Mucosa of descending colon (tissue), 3 donors: ENCODE results near the gene MND1. TPM values are rescaled to one million over a fixed set of nuclear protein-coding genes. Genes with fewer than 3 reads are reported as not detected.

ENCODE experiments used
- ATAC-seq: fragments of 200-7000 bp; cut with Tn5 transposase; one replicate; pipeline ENCODE4 v1.9.1; 2020; ENCODE audit warnings: mild to moderate bottlenecking, moderate library complexity
- DNase-seq, 3 donors: peaks; one replicate each; pipeline ENCODE4 v3.0.0-alpha.2; 2020
- H3K36me3 ChIP-seq: fragments of 200-600 bp; one replicate; pipeline ENCODE4 v1.8.0; 2021; ENCODE audit warnings: low read depth, mild to moderate bottlenecking
- H3K4me1 ChIP-seq: fragments of 200-600 bp; one replicate; pipeline ENCODE4 v1.8.0; 2021; ENCODE audit warnings: low read depth, mild to moderate bottlenecking
- H3K4me3 ChIP-seq: fragments of 200-600 bp; one replicate; pipeline ENCODE4 v1.8.0; 2021; ENCODE audit warnings: mild to moderate bottlenecking
- H3K9me3 ChIP-seq: fragments of 200-600 bp; one replicate; pipeline ENCODE4 v1.8.0; 2021; ENCODE audit warnings: mild to moderate bottlenecking
- CTCF ChIP-seq: fragments of 200-600 bp; IDR thresholded peaks from one replicate; pipeline ENCODE4 v1.8.0; 2022; ENCODE audit warnings: antibody characterized with exemption, mild to moderate bottlenecking
- intact Hi-C, 2 donors: fragments of 100-400 bp; cut with DNase I in 1 of 2; cut with micrococcal nuclease in 1 of 2; formaldehyde crosslinking; loops; one replicate each; pipeline versions ENCODE4 v1.11.0 to v1.11.1; 2022; cut with DNase I, micrococcal nuclease
- total RNA-seq, 3 donors: library from RNA; stranded (reverse); fragmentation: NEBNext Ultra II Directional in 2 of 3; extraction: Animal tissue kit (Norgen Biotek cat#: 25700) in 2 of 3; gene quantifications; one replicate each; pipeline versions ENCODE4 v1.2.1 to v1.2.4, GENCODE V29; 2021 to 2023
- donor health status: DM: no; HTN: no; CAD: no; lungs with moderate emphysema.
- donor health status: DM: no; HTN: no; CAD: no.
- donor health status: DM: no; HTN: yes; CAD: no.

Gene MND1
- total RNA-seq, 3 donors from 2014 or later, result 1.4 to 5.3 (median 1.6) TPM

GRCh38 chr4:153341575-153342090, 2.9 kb upstream of the MND1 start:
- DNase-seq (no peak), ATAC-seq (peak; percentile 62)
- Histone ChIP-seq H3K4me1 (peaks cover 3% of the 10 kb centered on the region), H3K36me3 (no peaks in the 10 kb centered on the region), H3K4me3 (no peak overlapping the region), H3K9me3 (no peaks in the 10 kb centered on the region)
- intact Hi-C loops, result loop anchor here (5.0 to 10.0 kb wide), 2 partner anchors 233 to 236 kb away; no protein-coding TSS in a partner anchor
- no peak for TF ChIP-seq CTCF

GRCh38 chr4:153342751-153343552, 1.5 kb upstream of the MND1 start:
- H3K4me1 ChIP-seq, result peaks cover 3% of the 10 kb centered on the region
- H3K4me3 ChIP-seq, result no peak overlapping the region
- no peaks in the 10 kb centered on the region for H3K9me3 ChIP-seq
- H3K36me3 ChIP-seq, result no peaks in the 10 kb centered on the region
- no peak for DNase-seq
- no peak for TF ChIP-seq CTCF
- intact Hi-C loops, result loop anchor here (5.0 to 10.0 kb wide), 2 partner anchors 232 to 234 kb away; no protein-coding TSS in a partner anchor
- ATAC-seq, result no peak

DNA sequence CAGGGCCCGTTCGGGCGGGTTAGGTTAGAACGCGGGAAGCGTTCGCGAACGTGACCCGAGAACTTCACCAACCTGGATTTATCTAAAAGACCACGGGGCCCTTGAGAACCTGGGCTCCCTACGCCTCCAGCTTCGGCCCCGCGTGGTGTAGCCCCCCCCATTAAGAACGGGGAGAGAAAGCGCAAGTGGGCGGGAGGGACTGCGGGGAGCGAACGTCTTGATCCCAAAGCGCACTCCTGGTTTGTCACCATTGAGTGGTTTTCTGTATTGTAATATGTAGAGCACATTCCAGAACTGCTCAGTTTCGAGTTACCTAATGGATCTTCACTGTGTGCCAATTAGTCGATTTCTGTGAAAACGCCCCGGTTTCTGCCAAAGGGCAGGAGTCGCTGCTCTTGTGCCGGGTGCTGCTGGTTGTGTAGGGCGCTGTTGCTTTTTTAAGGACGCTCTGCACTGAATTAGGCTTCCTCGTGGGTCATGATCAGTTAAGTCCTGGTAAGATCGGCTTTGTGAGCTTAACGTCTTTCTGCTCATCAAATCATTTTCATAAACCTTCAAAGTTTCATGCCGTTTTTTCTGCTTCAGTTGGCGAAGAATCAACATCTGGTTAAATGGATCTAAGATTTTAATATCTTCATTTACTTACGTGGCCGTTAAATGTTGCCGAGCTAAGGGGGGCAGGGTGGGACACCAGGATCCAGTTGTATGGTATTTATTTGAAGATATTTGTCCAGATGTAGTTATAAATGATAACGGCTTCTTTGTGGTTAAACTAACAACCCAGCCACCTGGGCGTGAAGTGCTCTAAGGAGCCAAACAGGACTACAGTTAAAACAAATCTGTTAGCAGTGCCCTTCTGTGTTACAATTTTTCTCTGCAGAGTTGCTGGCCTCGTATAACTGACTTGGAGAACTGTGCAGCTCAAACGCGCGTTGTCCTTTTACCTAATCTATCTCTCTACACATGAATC, 809 bp downstream of the MND1 start:
- H3K36me3 ChIP-seq, result no peaks in the 10 kb centered on the region
- H3K4me1 ChIP-seq, result peaks cover 3% of the 10 kb centered on the region
- ATAC-seq, result peak; percentile 56
- intact Hi-C loops, result loop anchor here in 1 of 2 donors (10.0 kb wide), 1 partner anchor 230 kb away; no protein-coding TSS in a partner anchor
- H3K9me3 ChIP-seq, result no peaks in the 10 kb centered on the region
- peak overlapping the region; percentile 54 for H3K4me3 ChIP-seq
- DNase-seq, result peak; percentile 46 to 59 (median 53)
- no peak for TF ChIP-seq CTCF

GRCh38 chr4:153346031-153346430, 1.5 kb downstream of the MND1 start:
- intact Hi-C loops, result loop anchor here in 1 of 2 donors (10.0 kb wide), 1 partner anchor 229 kb away; no protein-coding TSS in a partner anchor
- no peak for TF ChIP-seq CTCF

GRCh38 chr4:153346563-153346962, 2.1 kb downstream of the MND1 start:
- ATAC-seq (no peak), DNase-seq (no peak)
- no peak for TF ChIP-seq CTCF
- intact Hi-C loops, result loop anchor here in 1 of 2 donors (10.0 kb wide), 1 partner anchor 228 kb away; no protein-coding TSS in a partner anchor
- H3K36me3 ChIP-seq, result no peaks in the 10 kb centered on the region
- H3K4me3 ChIP-seq, result no peak overlapping the region
- no peaks in the 10 kb centered on the region for H3K4me1 ChIP-seq
- H3K9me3 ChIP-seq, result no peaks in the 10 kb centered on the region

More at GRCh38 chr4:153346031-153346430, 1.5 kb downstream of the MND1 start:
- Histone ChIP-seq H3K4me1 (no peaks in the 10 kb centered on the region), H3K36me3 (no peaks in the 10 kb centered on the region), H3K9me3 (no peaks in the 10 kb centered on the region), H3K4me3 (no peak overlapping the region)
- ATAC-seq (no peak), DNase-seq (no peak)
